Non-pigmented ciliary epithelial cell (primary cell): ENCODE results near the gene PEX14.

Experiments
- DNase-seq: peaks from one replicate; pipeline ENCODE4 v3.0.0-alpha.2; 2010; ENCODE audit warnings: low read depth

The PEX14 gene

GRCh38 chr1:10649517-10650201 is 174.9 kb downstream of the PEX14 start:
- no peak for DNase-seq

GRCh38 chr1:10650556-10651388 is 176.0 kb downstream of the PEX14 start:
- no peak for DNase-seq

DNA sequence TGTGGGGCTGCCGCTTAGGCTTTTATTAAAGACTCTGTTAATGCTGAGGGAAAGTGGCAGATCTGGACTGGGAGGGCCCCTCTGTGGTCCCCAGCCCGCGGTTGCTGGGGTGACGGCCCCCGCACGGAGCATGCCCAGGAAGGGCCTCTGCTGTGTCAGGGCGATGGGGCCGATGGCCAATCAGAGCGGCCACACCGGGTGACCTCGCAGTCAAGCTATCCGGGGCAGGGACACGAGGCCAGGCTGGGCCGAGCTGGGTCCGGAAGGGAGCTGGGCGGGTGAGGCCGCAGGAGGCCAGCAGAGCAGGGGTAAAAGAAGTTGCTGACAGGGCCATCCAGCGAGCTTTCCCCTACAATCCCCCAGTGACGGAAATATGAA is 176.6 kb downstream of the PEX14 start:
- DNase-seq, result no peak

- DNase-seq, result no peak
These were observed 177.0 kb downstream of the PEX14 start for GRCh38 chr1:10651793-10652192.

DNA sequence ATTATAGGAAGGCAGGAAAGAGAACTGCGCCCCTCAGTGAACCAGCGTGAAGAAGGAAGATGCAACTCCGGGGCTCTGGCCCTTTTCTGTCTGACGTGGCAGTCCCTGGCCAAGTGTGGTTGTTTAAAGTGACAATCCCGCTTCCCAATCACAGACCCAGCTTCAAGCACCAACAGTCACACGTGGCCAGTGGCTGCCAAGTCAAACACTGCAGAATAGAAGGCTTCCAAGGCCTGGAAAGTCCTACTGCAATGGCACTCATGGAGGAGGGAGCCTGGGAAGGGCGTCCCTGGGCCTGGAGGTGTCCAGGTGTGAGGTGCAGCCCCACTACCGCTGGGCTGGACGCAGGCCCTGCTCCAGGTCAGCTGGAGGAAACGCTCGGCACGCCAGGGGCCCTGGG is 177.9 kb downstream of the PEX14 start:
- DNase-seq, result no peak

DNA sequence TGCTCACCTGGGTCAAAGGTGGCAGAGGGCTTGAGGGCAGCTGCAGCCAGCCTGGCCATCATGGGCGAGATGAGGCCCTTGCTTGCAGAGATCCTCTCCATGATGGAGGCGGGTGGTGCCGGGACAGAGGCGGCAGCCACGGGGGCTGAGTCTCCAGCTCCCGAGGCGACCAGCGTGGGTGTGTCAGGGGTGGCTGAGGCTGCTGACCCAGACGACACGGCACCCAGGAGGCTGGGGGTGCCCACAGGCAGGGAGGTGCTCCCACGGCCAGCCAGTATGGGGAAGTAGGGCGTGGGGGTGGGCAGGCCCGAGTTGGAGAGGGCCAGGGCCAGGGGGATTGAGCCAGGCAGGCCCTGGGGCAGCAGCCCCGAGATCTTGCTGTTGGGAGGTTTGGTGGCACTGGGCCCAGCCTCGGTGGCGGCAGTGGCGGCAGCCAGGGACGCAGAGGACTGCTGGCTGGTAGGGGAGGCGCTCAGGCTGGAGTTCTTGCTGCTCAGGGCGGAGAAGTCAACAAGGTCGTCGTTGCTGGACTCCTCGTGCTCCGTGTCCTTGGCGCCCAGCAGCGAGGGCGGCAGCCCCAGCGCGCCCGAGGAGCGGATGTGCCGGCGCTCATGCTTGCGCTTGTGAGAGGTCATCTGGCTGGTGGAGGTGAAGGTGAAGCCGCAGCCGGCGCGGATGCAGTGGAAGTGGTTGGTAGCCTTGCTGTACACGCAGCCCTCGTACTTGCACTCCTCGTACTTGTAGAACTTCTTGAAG is 178.8 kb downstream of the PEX14 start:
- DNase-seq, result no peak

GRCh38 chr1:10655002-10655401 is 180.3 kb downstream of the PEX14 start:
- no peak for DNase-seq

- no peak for DNase-seq
These were observed 181.7 kb downstream of the PEX14 start for GRCh38 chr1:10656431-10656830.

- no peak for DNase-seq
These were observed 182.5 kb downstream of the PEX14 start for GRCh38 chr1:10657088-10657847.

DNA sequence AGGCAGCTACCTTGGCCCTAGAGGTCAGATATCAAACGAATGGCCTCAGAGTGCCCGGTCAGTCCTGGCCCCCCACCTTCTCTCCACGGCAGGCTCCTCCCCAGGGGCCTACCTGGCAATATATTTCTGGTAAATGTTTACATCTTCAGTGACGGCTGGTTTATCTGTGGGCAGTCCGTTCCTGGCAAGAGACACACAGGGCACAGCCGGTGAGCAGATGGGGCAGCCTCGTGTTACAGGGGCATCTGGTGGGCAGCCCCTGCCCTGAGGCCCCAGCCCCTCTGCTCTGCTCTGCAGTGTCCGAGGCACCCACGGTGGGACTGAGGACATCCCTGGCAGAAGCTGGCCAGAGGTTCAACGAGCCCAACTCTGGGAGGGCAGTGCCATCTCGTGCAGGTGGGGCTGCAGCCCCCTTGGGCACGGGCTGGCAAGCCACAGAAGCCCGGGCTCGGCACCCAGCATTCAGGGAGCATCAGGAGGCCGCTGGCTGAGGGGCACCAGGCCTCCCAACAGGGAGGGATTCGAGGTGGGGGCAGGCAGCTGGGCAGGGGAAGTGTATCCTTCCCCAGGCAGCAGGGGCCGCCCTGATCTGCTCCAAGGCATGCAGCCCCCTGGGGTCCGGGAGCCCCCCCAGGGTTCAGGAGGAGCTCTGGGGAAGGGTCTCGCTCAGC is 183.8 kb downstream of the PEX14 start:
- DNase-seq, result no peak

GRCh38 chr1:10659218-10659617 is 184.5 kb downstream of the PEX14 start:
- DNase-seq, result no peak

DNA sequence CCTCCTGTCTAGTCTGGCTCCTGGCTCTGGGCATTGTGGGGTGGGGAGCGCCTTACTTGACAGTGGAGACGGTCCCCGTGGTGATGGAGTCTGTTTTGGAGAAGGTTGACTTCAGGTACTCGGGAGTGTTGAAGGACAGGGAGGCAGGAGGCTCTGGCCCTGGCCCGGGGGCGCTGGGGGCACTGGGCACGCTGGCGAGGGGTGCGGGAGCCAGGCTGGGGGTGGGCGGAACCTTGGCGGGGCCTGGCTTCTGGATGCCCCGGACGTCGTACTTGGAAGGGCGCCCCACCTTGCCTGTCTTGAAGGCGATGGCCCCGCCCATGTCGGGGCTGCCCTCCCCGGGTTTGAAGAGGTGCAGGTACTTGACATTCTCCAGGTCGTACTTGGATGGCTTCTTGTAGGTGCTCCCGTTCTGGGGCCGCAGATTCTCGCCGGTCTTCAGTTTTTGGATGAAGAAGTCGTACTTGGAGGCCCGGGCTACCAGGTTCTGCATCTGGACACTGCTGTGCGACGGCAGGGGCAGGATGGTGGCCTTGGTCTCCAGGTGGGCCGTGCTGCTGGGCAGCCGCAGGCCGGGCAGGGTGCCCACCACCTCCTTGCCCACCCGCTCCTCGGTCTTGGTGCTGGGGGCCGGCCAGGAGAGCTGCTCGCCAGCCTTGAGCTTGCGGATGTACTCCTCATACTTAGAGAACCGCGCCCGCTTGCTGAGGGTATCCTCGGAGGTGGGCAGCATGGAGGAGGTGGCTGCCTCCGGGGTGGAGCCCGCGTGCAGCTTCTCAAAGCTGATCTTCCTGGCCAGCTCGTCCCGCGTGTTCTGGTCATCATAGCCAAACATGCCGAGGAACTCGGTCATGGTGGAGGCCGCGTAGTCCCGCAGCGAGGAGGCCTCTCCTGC is 185.1 kb downstream of the PEX14 start:
- no peak for DNase-seq

GRCh38 chr1:10661453-10661852 is 186.7 kb downstream of the PEX14 start:
- DNase-seq, result no peak

GRCh38 chr1:10662090-10662688 is 187.4 kb downstream of the PEX14 start:
- no peak for DNase-seq

GRCh38 chr1:10662824-10663677 is 188.3 kb downstream of the PEX14 start:
- no peak for DNase-seq

DNA sequence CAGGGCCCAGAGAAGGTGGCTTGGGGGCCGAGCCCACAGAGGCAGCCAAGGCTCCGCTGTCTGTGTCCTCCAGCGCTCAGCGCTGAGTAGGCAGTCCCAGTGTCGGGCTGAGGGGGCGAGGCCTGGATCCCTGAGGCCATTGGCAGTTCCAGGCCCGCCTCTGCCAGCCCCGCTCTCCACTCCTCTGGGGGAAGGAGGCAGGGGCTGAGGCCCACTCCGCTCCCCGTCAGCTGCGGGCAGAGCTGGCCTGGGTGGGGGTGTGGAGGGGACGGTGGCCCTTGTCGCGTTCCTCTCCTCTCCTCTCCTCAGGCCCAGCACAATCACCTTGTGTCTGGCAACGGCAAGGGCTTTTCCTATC is 188.9 kb downstream of the PEX14 start:
- DNase-seq, result no peak

- no peak for DNase-seq
These were observed 189.5 kb downstream of the PEX14 start for GRCh38 chr1:10664251-10664650.

- DNase-seq, result no peak
These were observed 190.5 kb downstream of the PEX14 start for GRCh38 chr1:10665226-10665625.
